Inflammatory macrophage treated with lipopolysaccharide for 1 hour (primary cell): ENCODE data around the gene ZNF398.
"Not testable (repeated sequence)": the region's sequence is repeated elsewhere in the genome, so short reads cannot be mapped to it uniquely, and the experiment has no call there.

Experiments used
- DNase-seq, 2 donors: peaks; one replicate each; pipeline ENCODE4 v3.0.0-alpha.2; 2020 to 2022

The ZNF398 gene

GRCh38 chr7:149147072-149147751, at the start of gene ZNF398:
ZNF398 (plus strand) TSS chr7:149147453; CDS start chr7:149147743, 290 bp downstream.
- peak; percentile 74 to 87 for DNase-seq

DNA sequence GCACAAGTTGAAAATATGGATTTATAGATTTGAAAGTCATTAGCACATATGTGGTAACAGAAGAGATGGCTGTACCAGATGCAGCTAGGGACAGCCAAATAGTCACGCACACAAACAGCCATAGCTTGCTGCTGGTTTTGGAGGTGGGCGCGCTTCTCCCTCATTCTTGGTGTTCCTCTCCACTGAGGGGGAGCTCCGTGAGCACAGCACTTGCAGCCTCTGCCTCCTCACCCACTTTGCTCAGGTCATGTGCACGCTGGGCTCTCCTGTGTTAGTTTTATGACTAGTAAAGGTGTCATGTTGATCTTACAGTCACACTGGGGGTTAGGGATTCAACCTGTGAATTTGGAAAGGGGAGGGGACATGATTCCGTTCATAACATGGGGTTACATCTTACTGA, 48.2 kb upstream of the ZNF398 start:
- DNase-seq: no peak

GRCh38 chr7:149100821-149101220, 46.4 kb upstream of the ZNF398 start:
- DNase-seq: no peak

- no peak for DNase-seq
These were observed 44.6 kb upstream of the ZNF398 start for GRCh38 chr7:149102666-149103065.

- no peak for DNase-seq
These were observed 43.8 kb upstream of the ZNF398 start for GRCh38 chr7:149103424-149103823.

- DNase-seq: no peak
These were observed 43.0 kb upstream of the ZNF398 start for GRCh38 chr7:149104214-149104613.

DNA sequence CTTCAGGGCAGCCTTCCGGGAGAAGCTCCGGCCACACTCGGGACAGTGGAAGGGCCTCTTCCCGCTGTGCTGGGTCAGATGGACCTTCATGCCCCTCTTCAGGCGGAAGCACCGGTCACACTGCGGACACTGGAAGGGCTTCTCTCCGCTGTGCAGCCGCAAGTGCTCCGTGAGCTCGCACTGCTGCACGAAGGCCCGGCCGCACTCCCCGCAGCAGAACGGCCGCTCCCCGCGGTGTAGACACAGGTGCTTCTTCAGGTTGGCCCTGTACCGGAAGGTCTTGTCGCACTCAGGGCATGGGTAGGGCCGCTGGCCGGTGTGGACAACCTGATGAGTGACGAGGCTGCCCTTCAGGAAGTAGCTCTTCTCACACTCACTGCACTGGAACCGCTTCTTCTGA, 42.5 kb upstream of the ZNF398 start:
- DNase-seq: no peak

DNA sequence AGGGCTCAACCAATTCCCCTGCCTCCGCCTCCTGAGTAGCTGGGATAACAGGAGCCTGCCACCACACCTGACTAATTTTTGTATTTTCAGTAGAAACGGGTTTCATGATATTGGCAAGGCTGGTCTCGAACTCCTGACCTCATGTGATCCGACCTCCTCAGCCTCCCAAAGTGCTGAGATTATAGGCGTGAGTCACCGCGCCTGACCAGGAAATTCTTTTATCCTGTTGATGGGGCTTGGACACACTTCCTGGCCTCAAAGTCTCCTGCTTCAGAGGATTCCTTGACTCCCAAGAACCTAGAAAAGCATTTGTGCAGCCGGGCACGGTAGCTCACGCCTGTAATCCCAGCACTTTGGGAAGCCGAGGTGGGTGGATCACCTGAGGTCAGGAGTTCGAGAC, 37.3 kb upstream of the ZNF398 start:
- no peak for DNase-seq

- DNase-seq: peak in 1 of 2 donors; percentile 11
These were observed 21.9 kb upstream of the ZNF398 start for GRCh38 chr7:149125189-149125862.

DNA sequence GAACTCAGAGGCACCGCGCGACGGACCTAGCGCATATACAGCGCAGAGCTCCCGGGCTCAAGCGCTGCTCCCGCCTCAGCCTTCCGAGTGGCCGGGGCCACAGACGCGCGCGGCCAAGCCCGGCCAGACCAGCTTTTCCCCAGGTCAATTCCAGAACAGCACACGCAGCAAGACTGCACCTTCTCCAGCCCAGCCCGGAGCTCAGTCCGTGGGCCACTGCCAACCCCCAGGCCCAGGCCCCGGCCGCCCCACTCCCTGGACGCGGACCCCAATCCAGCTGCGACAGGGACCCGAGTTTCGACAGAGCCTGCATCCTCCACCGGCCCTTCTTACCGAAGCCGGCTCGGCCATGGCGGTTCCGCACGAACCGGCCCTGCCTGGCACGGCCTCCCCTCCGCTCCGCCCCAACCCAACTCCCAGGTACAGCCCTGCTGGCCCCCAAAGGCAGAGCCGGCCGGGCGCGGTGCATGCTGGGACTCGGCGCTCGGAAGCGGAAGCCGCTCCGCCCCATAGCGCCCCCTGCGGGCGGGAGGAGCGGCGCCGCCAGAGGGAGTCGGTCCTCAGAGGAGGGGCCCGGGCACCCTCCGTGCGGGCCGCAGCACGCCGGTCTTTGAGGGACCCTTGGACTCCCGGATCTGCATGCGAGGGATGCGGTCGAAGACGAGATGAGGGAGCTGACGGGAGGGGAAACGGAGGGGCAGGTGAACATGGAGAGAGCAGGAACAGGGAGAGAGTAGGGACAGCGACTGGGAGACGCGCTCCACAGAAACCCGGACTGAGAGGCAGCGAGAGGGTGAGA, 21.2 kb upstream of the ZNF398 start, which contains the start of gene ZNF425:
Gene ZNF425, minus strand, starts transcription at position 462 of the 799 bp plus-strand sequence. Its CDS starts 111 bp downstream, at position 351.
- peak; percentile 88 to 97 for DNase-seq

GRCh38 chr7:149126662-149127266, 20.5 kb upstream of the ZNF398 start:
- peak; percentile 51 to 55 for DNase-seq

- no peak for DNase-seq
These were observed 16.6 kb upstream of the ZNF398 start for GRCh38 chr7:149130572-149131198.

GRCh38 chr7:149133028-149133710, 14.1 kb upstream of the ZNF398 start:
- DNase-seq: no peak

- DNase-seq: no peak
These were observed 11.1 kb upstream of the ZNF398 start for GRCh38 chr7:149136118-149136517.

- peak; percentile 75 to 86 for DNase-seq
These were observed 6.4 kb upstream of the ZNF398 start for GRCh38 chr7:149140831-149141230.

DNA sequence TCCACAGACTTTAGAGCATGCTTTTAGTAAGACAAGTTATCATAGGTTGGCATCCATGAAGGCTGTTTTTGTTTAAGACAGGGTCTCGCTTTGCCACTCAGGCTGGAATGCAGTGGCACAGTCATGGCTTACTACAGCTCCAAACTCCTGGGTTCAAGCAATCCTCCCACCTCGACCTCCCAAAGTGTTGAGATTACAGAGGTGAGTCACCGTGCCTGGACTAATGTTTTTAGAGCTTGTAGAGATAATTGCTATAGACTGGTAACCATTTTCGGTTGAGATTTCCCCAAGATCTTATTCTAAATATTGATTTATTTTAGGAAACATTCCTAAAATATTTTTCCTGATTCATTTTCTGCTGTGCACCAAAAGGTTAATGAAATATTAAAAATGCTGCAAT, 5.4 kb upstream of the ZNF398 start:
- DNase-seq: no peak

GRCh38 chr7:149144436-149144922, 2.8 kb upstream of the ZNF398 start:
- DNase-seq: not testable (repeated sequence)

DNA sequence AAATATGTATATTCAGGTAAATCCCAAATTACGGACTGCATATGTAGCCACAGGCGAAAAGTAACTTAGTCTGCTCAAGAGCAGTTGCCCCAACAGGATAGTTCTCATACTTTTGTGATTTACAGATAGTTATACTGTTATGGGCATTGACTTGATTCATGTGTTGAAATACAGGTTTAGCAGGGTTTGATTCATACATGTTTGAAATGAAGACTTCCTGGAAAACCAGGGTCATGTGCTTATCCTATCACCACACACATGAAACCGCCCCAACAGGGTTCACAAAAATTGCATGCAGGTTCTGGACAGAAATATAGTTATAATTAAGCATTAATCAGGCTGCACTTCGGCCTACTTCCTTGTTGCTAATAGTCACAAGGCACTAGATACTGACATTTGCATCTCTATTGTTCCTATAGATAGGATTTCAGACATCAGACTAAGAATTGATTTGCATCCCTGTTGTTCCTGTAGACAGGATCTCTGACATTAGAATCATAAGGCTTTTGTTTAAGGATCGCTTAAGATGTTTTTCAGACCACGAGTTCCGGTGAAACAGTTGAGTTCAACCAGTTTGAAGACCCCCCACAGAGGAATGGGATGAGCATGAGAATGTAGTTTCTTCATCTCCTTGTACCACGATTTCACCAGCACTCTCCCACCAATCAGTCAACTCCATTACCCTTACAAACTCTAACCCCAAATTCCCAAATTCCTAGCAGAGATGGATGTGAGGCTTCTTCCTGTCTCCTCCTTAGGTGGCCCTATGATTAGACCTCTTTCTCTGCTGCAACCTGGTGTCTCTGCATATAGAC, 2.0 kb upstream of the ZNF398 start:
- DNase-seq: peak; percentile 31 to 58

DNA sequence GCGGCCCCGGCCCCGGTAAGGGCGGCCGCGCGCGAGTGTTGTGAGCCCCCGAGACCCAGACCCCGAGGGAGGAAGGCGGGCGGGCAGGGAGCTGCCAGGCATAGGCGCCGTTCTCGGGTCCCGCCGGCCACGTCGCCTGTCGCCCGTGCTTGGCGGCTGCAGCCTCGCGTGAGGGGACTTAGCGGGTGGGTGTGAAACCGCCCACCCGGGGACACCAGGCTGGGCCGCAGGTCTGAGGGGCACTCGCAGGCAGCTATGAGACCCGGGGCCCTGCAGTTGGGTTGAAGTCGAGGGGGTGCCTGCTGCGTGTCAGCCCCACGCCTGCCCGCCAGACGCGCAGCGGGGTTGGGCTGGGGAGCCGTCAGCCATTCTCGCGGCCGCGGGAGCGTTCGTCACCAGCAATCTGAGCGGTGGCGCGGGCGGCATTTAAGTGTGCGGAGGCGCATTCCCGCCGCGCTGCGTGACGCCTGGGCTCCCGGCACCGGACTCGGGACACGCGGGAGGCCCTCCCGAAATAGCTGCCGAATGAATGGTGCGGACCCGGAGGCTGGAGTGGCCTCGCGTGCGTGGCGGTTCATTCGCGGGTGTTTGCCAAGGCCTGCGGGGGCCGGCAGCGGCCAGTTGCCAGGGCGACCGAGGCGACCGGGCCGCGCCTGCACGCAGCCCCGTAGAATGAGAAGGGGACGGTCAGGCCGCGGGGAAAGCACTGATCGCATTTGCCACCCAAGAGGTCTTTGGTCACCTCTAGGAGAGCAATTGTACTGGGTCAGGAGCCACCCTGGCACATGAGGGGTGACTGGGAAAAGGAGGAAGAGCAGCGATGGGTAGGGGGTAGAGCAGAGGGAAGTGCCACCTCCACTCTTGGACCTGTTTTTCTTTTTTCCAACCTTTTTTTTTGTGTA, 750 bp downstream of the ZNF398 start:
- peak; percentile 42 to 46 for DNase-seq

GRCh38 chr7:149150981-149151380, 3.7 kb downstream of the ZNF398 start:
- DNase-seq: no peak
